Thyroid gland (tissue), 4 donors: ENCODE measurements around the gene EP400.

Experiments used
- CTCF ChIP-seq, 6 experiments: fragments of 200-600 bp in 3 of 6; fragments of 450-650 bp in 3 of 6; sonication (generic) in 3 of 6; IDR thresholded peaks; one replicate each; pipeline ENCODE4 v1.5.1; 2016 to 2019; ENCODE audit warnings: antibody characterized with exemption in 6 of 6, mild to moderate bottlenecking in 2 of 6, inconsistent platforms in 1 of 6, moderate library complexity in 1 of 6
- POLR2A ChIP-seq, 2 donors: fragments of 450-650 bp; IDR thresholded peaks; one replicate each; pipeline ENCODE4 v1.6.1; 2017; ENCODE audit warnings: antibody characterized with exemption in 2 of 2, mild to moderate bottlenecking in 2 of 2, moderate library complexity in 1 of 2

DNA sequence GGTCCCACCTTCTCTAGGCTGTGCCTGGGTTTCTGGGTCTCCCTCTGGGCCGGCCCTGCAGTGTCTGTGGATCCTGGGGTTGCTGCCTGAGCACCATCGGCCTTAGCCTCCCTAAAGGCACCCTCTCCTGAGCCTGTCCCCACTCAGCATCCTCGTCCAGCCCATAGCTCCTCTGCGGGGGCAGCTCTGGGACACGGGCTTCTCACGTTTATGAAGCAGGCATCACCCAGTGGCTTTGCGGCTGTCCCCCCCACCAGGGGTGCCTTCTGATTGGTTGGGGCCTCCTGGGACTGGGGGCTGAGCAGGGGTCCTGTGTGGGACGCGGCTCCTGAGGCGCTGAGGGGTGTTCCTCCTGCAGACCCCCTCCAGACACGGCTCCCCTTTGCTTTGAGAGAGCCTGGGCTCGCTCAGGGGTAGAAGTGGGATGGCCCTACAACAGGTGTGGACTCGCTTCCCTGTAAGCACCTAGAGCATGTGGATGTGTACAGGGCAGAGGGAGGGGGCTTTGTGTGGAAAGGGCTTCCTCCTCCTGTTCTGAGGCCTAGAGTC, 44.6 kb upstream of the EP400 start:
- TF ChIP-seq POLR2A (IDR thresholded peaks at IDR 0.05) (no peak), CTCF (IDR thresholded peaks at IDR 0.05) (no peak)
